Small intestine (tissue), 7 donors: ENCODE data around the gene BTG1. TPM values are rescaled to one million over a fixed set of nuclear protein-coding genes. Genes with fewer than 3 reads are reported as not detected.
"Not testable (repeated sequence)": the region's sequence is repeated elsewhere in the genome, so short reads cannot be mapped to it uniquely, and the experiment has no call there.

ENCODE experiments used
- DNase-seq, 2 donors: peaks; one replicate each; pipeline versions ENCODE4 v3.0.0 to v3.0.0-alpha.2; 2013
- FAIRE-seq: peaks from 2 replicates; lab custom pipeline; 2012; peaks lifted over from hg19 to GRCh38; lab: Jason Lieb, UNC
- H3K27ac ChIP-seq, 3 donors: one replicate each; pipeline ENCODE4 v1.5.1; 2013; ENCODE audit warnings: low read length in 2 of 3, mild to moderate bottlenecking in 2 of 3, control low read depth in 1 of 3, inconsistent platforms in 1 of 3, low read depth in 1 of 3, moderate library complexity in 1 of 3
- H3K27me3 ChIP-seq, 3 donors: one replicate each; pipeline ENCODE4 v1.6.1; 2013; ENCODE audit warnings: low read length in 3 of 3, inconsistent platforms in 1 of 3; ENCODE audit not compliant: control insufficient read depth in 3 of 3, insufficient read depth in 3 of 3
- H3K36me3 ChIP-seq, 3 donors: one replicate each; pipeline ENCODE4 v1.6.1; 2013; ENCODE audit warnings: low read length in 3 of 3, inconsistent platforms in 1 of 3, low read depth in 1 of 3, mild to moderate bottlenecking in 1 of 3, moderate library complexity in 1 of 3; ENCODE audit not compliant: control insufficient read depth in 3 of 3, insufficient read depth in 2 of 3
- H3K4me1 ChIP-seq, 3 donors: one replicate each; pipeline ENCODE4 v1.6.1; 2013; ENCODE audit warnings: low read length in 2 of 3, inconsistent platforms in 1 of 3, low read depth in 1 of 3, mild to moderate bottlenecking in 1 of 3, moderate library complexity in 1 of 3; ENCODE audit not compliant: control insufficient read depth in 3 of 3, insufficient read depth in 2 of 3
- H3K4me3 ChIP-seq, 3 donors: one replicate each; pipeline ENCODE4 v1.5.1; 2013; ENCODE audit warnings: low read length in 3 of 3, control low read depth in 1 of 3, inconsistent platforms in 1 of 3, low read depth in 1 of 3, mild to moderate bottlenecking in 1 of 3, moderate library complexity in 1 of 3
- H3K9me3 ChIP-seq, 2 donors: one replicate each; pipeline ENCODE4 v1.6.1; 2013; ENCODE audit warnings: low read depth in 1 of 2, low read length in 1 of 2; ENCODE audit not compliant: control insufficient read depth in 2 of 2, insufficient read depth in 1 of 2
- WGBS, 3 donors: extraction: QIAGEN DNeasy Blood & Tissue Kit; methylation state at CpG; one replicate each; pipeline ENCODE4 v1.1.7; 2013; 5-methylcytosine and 5-hydroxymethylcytosine counted together
- polyA plus RNA-seq, 4 donors: library from polyadenylated mRNA; stranded (reverse) in 3 of 4; unstranded in 1 of 4; fragments of 200-250 nt in 3 of 4; fragments of 120-200 nt in 1 of 4; gene quantifications; one replicate each; pipeline versions ENCODE4 v1.2.1 to v1.2.3, GENCODE V29; 2013
- donor health status: healthy with polysubstance abuse.
- donor health status: control.
- donor health status: control.
- donor health status: Bipolar disorder and iron deficiency.
- donor health status: healthy.

BTG1 gene
- polyA plus RNA-seq, 4 donors = 38.8 to 61.1 (median 50.9) TPM

GRCh38 chr12:92096346-92097136, 49.1 kb downstream of the BTG1 start:
- Histone ChIP-seq H3K27me3 (no peaks in the 10 kb centered on the region), H3K4me3 (no peak overlapping the region), H3K27ac (no peak overlapping the region), H3K9me3 (peaks cover 0 to 6% of the 10 kb centered on the region in 2 donors), H3K36me3 (no peaks in the 10 kb centered on the region), H3K4me1 (peaks cover 0 to 3% (median 3%) of the 10 kb centered on the region in 3 donors)
- FAIRE-seq = no peak
- no peak for DNase-seq
- 87 to 92% (median 88%) methylated on average over 2 of the region's 2 CpGs for WGBS, 3 donors

- no peaks in the 10 kb centered on the region for H3K9me3 ChIP-seq
- no peak for DNase-seq
- H3K4me1 ChIP-seq = peaks cover 0 to 3% (median 3%) of the 10 kb centered on the region in 3 donors
- no peak for FAIRE-seq
- no peaks in the 10 kb centered on the region for H3K27me3 ChIP-seq
- no peak overlapping the region for H3K4me3 ChIP-seq
- WGBS, 3 donors = 55 to 83% (median 63%) methylated on average over 1 of the region's 1 CpG
- H3K27ac ChIP-seq = no peak overlapping the region
- no peaks in the 10 kb centered on the region for H3K36me3 ChIP-seq
Observed at GRCh38 chr12:92094751-92095161, 50.9 kb downstream of the BTG1 start.

- H3K27me3 ChIP-seq, H3K4me1 ChIP-seq, H3K36me3 ChIP-seq, H3K4me3 ChIP-seq, FAIRE-seq, H3K27ac ChIP-seq, DNase-seq, H3K9me3 ChIP-seq: not testable (repeated sequence)
- 58 to 89% (median 84%) methylated on average over 3 of the region's 3 CpGs for WGBS, 3 donors
Observed at GRCh38 chr12:92094301-92094700, 51.3 kb downstream of the BTG1 start.
